ENCODE results near the gene ARL6IP4. TPM values are rescaled to one million over a fixed set of nuclear protein-coding genes. Genes with fewer than 3 reads are reported as not detected.
A peak's percentile ranks its signal among the peaks of the same experiment; 100 is the strongest.

The ARL6IP4 gene
- total and polyA plus RNA-seq, 9 donors, result 169 to 207 (median 191) TPM

GRCh38 chr12:122996188-122996601, 15.7 kb downstream of the ARL6IP4 start:
- Histone ChIP-seq H3K36me3 (ENCODE audit: control insufficient read depth, insufficient read depth, low read length) (peaks cover 8% of the 10 kb centered on the region), H3K27me3 (ENCODE audit: control insufficient read depth, insufficient read depth, low read length) (no peaks in the 10 kb centered on the region), H3K9me3 (replicated peaks; ENCODE audit: control insufficient read depth, low read depth, low read length) (no peaks in the 10 kb centered on the region), H3K27ac (ENCODE audit: low read length) (no peak overlapping the region), H3K4me1 (ENCODE audit: control insufficient read depth, insufficient read depth, low read length) (peaks cover 42% of the 10 kb centered on the region), H3K4me3 (ENCODE audit: low read length) (no peak overlapping the region)
- WGBS (ENCODE audit: insufficient coverage), result 90% methylated on average over 7 of the region's 7 CpGs
- no peak for DNase-seq

- Histone ChIP-seq H3K27ac (ENCODE audit: low read length) (no peak overlapping the region), H3K4me1 (ENCODE audit: control insufficient read depth, insufficient read depth, low read length) (peaks cover 42% of the 10 kb centered on the region), H3K27me3 (ENCODE audit: control insufficient read depth, insufficient read depth, low read length) (no peaks in the 10 kb centered on the region), H3K9me3 (replicated peaks; ENCODE audit: control insufficient read depth, low read depth, low read length) (no peaks in the 10 kb centered on the region), H3K4me3 (ENCODE audit: low read length) (no peak overlapping the region), H3K36me3 (ENCODE audit: control insufficient read depth, insufficient read depth, low read length) (peaks cover 8% of the 10 kb centered on the region)
- WGBS (ENCODE audit: insufficient coverage), result 85% methylated on average over 9 of the region's 16 CpGs
- DNase-seq, result no peak
Observed at GRCh38 chr12:122996621-122997342, 16.3 kb downstream of the ARL6IP4 start.

- H3K36me3 ChIP-seq (ENCODE audit: control insufficient read depth, insufficient read depth, low read length), result peaks cover 8% of the 10 kb centered on the region
- H3K4me1 ChIP-seq (ENCODE audit: control insufficient read depth, insufficient read depth, low read length), result peaks cover 42% of the 10 kb centered on the region
- DNase-seq, result no peak
- H3K27ac ChIP-seq (ENCODE audit: low read length), result no peak overlapping the region
- WGBS (ENCODE audit: insufficient coverage), result 91% methylated on average over 24 of the region's 25 CpGs
- no peak overlapping the region for H3K4me3 ChIP-seq (ENCODE audit: low read length)
- H3K9me3 ChIP-seq (replicated peaks; ENCODE audit: control insufficient read depth, low read depth, low read length), result no peaks in the 10 kb centered on the region
- H3K27me3 ChIP-seq (ENCODE audit: control insufficient read depth, insufficient read depth, low read length), result no peaks in the 10 kb centered on the region
Observed at GRCh38 chr12:122997343-122998250, 17.1 kb downstream of the ARL6IP4 start.

- Histone ChIP-seq H3K36me3 (ENCODE audit: control insufficient read depth, insufficient read depth, low read length) (peaks cover 8% of the 10 kb centered on the region), H3K4me1 (ENCODE audit: control insufficient read depth, insufficient read depth, low read length) (peaks cover 42% of the 10 kb centered on the region), H3K27ac (ENCODE audit: low read length) (no peak overlapping the region), H3K4me3 (ENCODE audit: low read length) (no peak overlapping the region), H3K27me3 (ENCODE audit: control insufficient read depth, insufficient read depth, low read length) (no peaks in the 10 kb centered on the region), H3K9me3 (replicated peaks; ENCODE audit: control insufficient read depth, low read depth, low read length) (no peaks in the 10 kb centered on the region)
- DNase-seq, result no peak
- WGBS (ENCODE audit: insufficient coverage), result 78% methylated on average over 2 of the region's 4 CpGs
Observed at GRCh38 chr12:122998316-122998715, 17.8 kb downstream of the ARL6IP4 start.

GRCh38 chr12:122999196-122999946, 18.9 kb downstream of the ARL6IP4 start:
- WGBS (ENCODE audit: insufficient coverage), result 84% methylated on average over 3 of the region's 8 CpGs
- H3K36me3 ChIP-seq (ENCODE audit: control insufficient read depth, insufficient read depth, low read length), result peaks cover 8% of the 10 kb centered on the region

GRCh38 chr12:122999986-123000420, 19.5 kb downstream of the ARL6IP4 start:
- Histone ChIP-seq H3K27me3 (ENCODE audit: control insufficient read depth, insufficient read depth, low read length) (no peaks in the 10 kb centered on the region), H3K36me3 (ENCODE audit: control insufficient read depth, insufficient read depth, low read length) (peaks cover 12% of the 10 kb centered on the region)
- DNase-seq, result no peak

More at GRCh38 chr12:122999196-122999946, 18.9 kb downstream of the ARL6IP4 start:
- H3K4me1 ChIP-seq (ENCODE audit: control insufficient read depth, insufficient read depth, low read length), result peaks cover 41% of the 10 kb centered on the region
- no peaks in the 10 kb centered on the region for H3K27me3 ChIP-seq (ENCODE audit: control insufficient read depth, insufficient read depth, low read length)
- H3K4me3 ChIP-seq (ENCODE audit: low read length), result no peak overlapping the region
- peak overlapping the region; percentile 25 for H3K27ac ChIP-seq (ENCODE audit: low read length)
- DNase-seq, result peak; percentile 63
- no peaks in the 10 kb centered on the region for H3K9me3 ChIP-seq (replicated peaks; ENCODE audit: control insufficient read depth, low read depth, low read length)

GRCh38 chr12:123000578-123000977, 20.1 kb downstream of the ARL6IP4 start:
- DNase-seq, result no peak
- peaks cover 14% of the 10 kb centered on the region for H3K36me3 ChIP-seq (ENCODE audit: control insufficient read depth, insufficient read depth, low read length)
- no peaks in the 10 kb centered on the region for H3K27me3 ChIP-seq (ENCODE audit: control insufficient read depth, insufficient read depth, low read length)
- WGBS (ENCODE audit: insufficient coverage), result 90% methylated on average over 10 of the region's 10 CpGs
- H3K4me1 ChIP-seq (ENCODE audit: control insufficient read depth, insufficient read depth, low read length), result peaks cover 31% of the 10 kb centered on the region
- no peak overlapping the region for H3K4me3 ChIP-seq (ENCODE audit: low read length)
- H3K27ac ChIP-seq (ENCODE audit: low read length), result no peak overlapping the region
- H3K9me3 ChIP-seq (replicated peaks; ENCODE audit: control insufficient read depth, low read depth, low read length), result no peaks in the 10 kb centered on the region

More at GRCh38 chr12:122999986-123000420, 19.5 kb downstream of the ARL6IP4 start:
- H3K9me3 ChIP-seq (replicated peaks; ENCODE audit: control insufficient read depth, low read depth, low read length), result no peaks in the 10 kb centered on the region
- peak overlapping the region; percentile 25 for H3K27ac ChIP-seq (ENCODE audit: low read length)
- H3K4me1 ChIP-seq (ENCODE audit: control insufficient read depth, insufficient read depth, low read length), result peaks cover 36% of the 10 kb centered on the region
- H3K4me3 ChIP-seq (ENCODE audit: low read length), result no peak overlapping the region
- 49% methylated on average over 16 of the region's 20 CpGs for WGBS (ENCODE audit: insufficient coverage)

GRCh38 chr12:123001464-123001863, 21.0 kb downstream of the ARL6IP4 start:
- no peaks in the 10 kb centered on the region for H3K9me3 ChIP-seq (replicated peaks; ENCODE audit: control insufficient read depth, low read depth, low read length)

GRCh38 chr12:123003257-123003656, 22.8 kb downstream of the ARL6IP4 start:
- Histone ChIP-seq H3K4me1 (ENCODE audit: control insufficient read depth, insufficient read depth, low read length) (peaks cover 17% of the 10 kb centered on the region), H3K36me3 (ENCODE audit: control insufficient read depth, insufficient read depth, low read length) (peaks cover 13% of the 10 kb centered on the region), H3K4me3 (ENCODE audit: low read length) (no peak overlapping the region), H3K27me3 (ENCODE audit: control insufficient read depth, insufficient read depth, low read length) (no peaks in the 10 kb centered on the region), H3K27ac (ENCODE audit: low read length) (no peak overlapping the region), H3K9me3 (replicated peaks; ENCODE audit: control insufficient read depth, low read depth, low read length) (no peaks in the 10 kb centered on the region)
- no peak for DNase-seq
- 56% methylated on average over 5 of the region's 6 CpGs for WGBS (ENCODE audit: insufficient coverage)

More at GRCh38 chr12:123001464-123001863, 21.0 kb downstream of the ARL6IP4 start:
- WGBS (ENCODE audit: insufficient coverage), result 90% methylated on average over 2 of the region's 3 CpGs
- H3K4me3 ChIP-seq (ENCODE audit: low read length), result no peak overlapping the region
- H3K36me3 ChIP-seq (ENCODE audit: control insufficient read depth, insufficient read depth, low read length), result peaks cover 14% of the 10 kb centered on the region
- H3K27ac ChIP-seq (ENCODE audit: low read length), result no peak overlapping the region
- no peak for DNase-seq
- H3K4me1 ChIP-seq (ENCODE audit: control insufficient read depth, insufficient read depth, low read length), result peaks cover 22% of the 10 kb centered on the region
- no peaks in the 10 kb centered on the region for H3K27me3 ChIP-seq (ENCODE audit: control insufficient read depth, insufficient read depth, low read length)

Data from muscle of leg (tissue), 11 donors.